OCI-LY1 (cell line): ENCODE data around the gene TAF7L.
"Not testable (repeated sequence)": the region's sequence is repeated elsewhere in the genome, so short reads cannot be mapped to it uniquely, and the experiment has no call there.

ENCODE experiments used
- H2AFZ ChIP-seq: fragments of 200-600 bp; sonication (generic), shearing (Covaris generic); 2 replicates; pipeline ENCODE4 v1.6.0; 2014; ENCODE audit warnings: antibody characterized with exemption, mild to moderate bottlenecking, low read length
- H3F3A ChIP-seq: fragments of 200-600 bp; sonication (generic), shearing (Covaris generic); 2 replicates; pipeline ENCODE4 v1.6.0; 2014; ENCODE audit warnings: mild to moderate bottlenecking, antibody characterized with exemption, low read length, moderate library complexity; ENCODE audit not compliant: insufficient read depth
- H3K27ac ChIP-seq: fragments of 200-600 bp; sonication (generic); 2 replicates; pipeline ENCODE4 v1.5.1; 2014; ENCODE audit warnings: low read length, mixed run types, mild to moderate bottlenecking, low read depth; ENCODE audit not compliant: poor library complexity, severe bottlenecking
- H3K27me3 ChIP-seq: fragments of 200-600 bp; sonication (generic); 2 replicates; pipeline ENCODE4 v1.6.0; 2014; ENCODE audit warnings: antibody characterized with exemption, mild to moderate bottlenecking, low read length, moderate library complexity; ENCODE audit not compliant: insufficient read depth
- H3K36me3 ChIP-seq: fragments of 200-600 bp; sonication (generic); 2 replicates; pipeline ENCODE4 v1.6.1; 2014; ENCODE audit warnings: mild to moderate bottlenecking, antibody characterized with exemption, low read length, moderate library complexity, mixed read lengths; ENCODE audit not compliant: insufficient read depth
- H3K4me1 ChIP-seq: fragments of 200-600 bp; sonication (generic); 2 replicates; pipeline ENCODE4 v1.5.1; 2014; ENCODE audit warnings: mild to moderate bottlenecking, low read length, moderate library complexity; ENCODE audit not compliant: insufficient read depth, severe bottlenecking
- H3K4me2 ChIP-seq: fragments of 200-600 bp; sonication (generic), shearing (Covaris generic); 2 replicates; pipeline ENCODE4 v1.6.1; 2014; ENCODE audit warnings: low read length
- H3K4me3 ChIP-seq: fragments of 200-600 bp; sonication (generic); 2 replicates; pipeline ENCODE4 v1.5.1; 2014; ENCODE audit warnings: low read length, low read depth, mild to moderate bottlenecking, mixed read lengths; ENCODE audit not compliant: poor library complexity, severe bottlenecking
- H3K79me2 ChIP-seq: fragments of 200-600 bp; shearing (Covaris generic); 2 replicates; pipeline ENCODE4 v1.6.1; 2016; ENCODE audit warnings: mixed run types, low read length, mixed read lengths; ENCODE audit not compliant: insufficient read depth
- H3K9ac ChIP-seq: fragments of 200-600 bp; sonication (generic), shearing (Covaris generic); 2 replicates; pipeline ENCODE4 v1.6.1; 2014; ENCODE audit warnings: mild to moderate bottlenecking, low read length, mixed read lengths
- H3K9me2 ChIP-seq: fragments of 200-600 bp; sonication (generic), shearing (Covaris generic); 2 replicates; pipeline ENCODE4 v1.6.1; 2014; ENCODE audit warnings: low read depth, mild to moderate bottlenecking, low read length, mixed read lengths
- H3K9me3 ChIP-seq: fragments of 200-600 bp; shearing (Covaris generic); 2 replicates; pipeline ENCODE4 v1.6.1; 2014; ENCODE audit warnings: low read length, mixed read lengths
- H4K20me1 ChIP-seq: fragments of 200-600 bp; sonication (generic), shearing (Covaris generic); 2 replicates; pipeline ENCODE4 v1.6.0; 2016; ENCODE audit warnings: mild to moderate bottlenecking, low read length; ENCODE audit not compliant: insufficient read depth
- CTCF ChIP-seq: fragments of 200-600 bp; sonication (generic), shearing (Covaris generic); IDR thresholded peaks from 2 replicates; pipeline ENCODE4 v1.5.1; 2017; ENCODE audit warnings: mild to moderate bottlenecking, antibody characterized with exemption, low read length, moderate library complexity, mixed read lengths
- EZH2 ChIP-seq: fragments of 200-600 bp; sonication (generic), shearing (Covaris generic); IDR thresholded peaks from 2 replicates; pipeline ENCODE4 v1.8.0; 2017; ENCODE audit warnings: borderline replicate concordance, mixed run types, mild to moderate bottlenecking, antibody characterized with exemption, low read length, moderate library complexity, mixed read lengths

Gene TAF7L

GRCh38 chrX:101303790-101304189, 12.7 kb upstream of the TAF7L start:
- Histone ChIP-seq H3K9ac (no peak overlapping the region), H3K27ac (no peak overlapping the region), H3K4me3 (no peak overlapping the region), H3K79me2 (no peaks in the 10 kb centered on the region), H2AFZ (no peak overlapping the region), H3K4me2 (no peak overlapping the region), H3K9me2 (no peaks in the 10 kb centered on the region), H3K9me3 (no peaks in the 10 kb centered on the region), H3K4me1 (no peaks in the 10 kb centered on the region), H4K20me1 (no peaks in the 10 kb centered on the region), H3F3A (no peaks in the 10 kb centered on the region), H3K27me3 (no peaks in the 10 kb centered on the region), H3K36me3 (no peaks in the 10 kb centered on the region)
- TF ChIP-seq EZH2 (no peak), CTCF (no peak)

GRCh38 chrX:101295603-101296002, 4.5 kb upstream of the TAF7L start:
- not testable (repeated sequence) for H3K27me3 ChIP-seq, H3F3A ChIP-seq, H2AFZ ChIP-seq, H3K9ac ChIP-seq, H3K9me3 ChIP-seq, H3K27ac ChIP-seq, H3K36me3 ChIP-seq, H3K4me1 ChIP-seq, H3K4me3 ChIP-seq, H3K79me2 ChIP-seq, H3K4me2 ChIP-seq, H4K20me1 ChIP-seq, H3K9me2 ChIP-seq

- TF ChIP-seq EZH2, result no peak
- peak; percentile 38; the same call in 1 of the 2 replicates for TF ChIP-seq CTCF
- H3K27ac ChIP-seq, result no peak overlapping the region
- H3K9me3 ChIP-seq, result no peaks in the 10 kb centered on the region
- H4K20me1 ChIP-seq, result no peaks in the 10 kb centered on the region
- H3K9ac ChIP-seq, result no peak overlapping the region
- no peaks in the 10 kb centered on the region for H3K9me2 ChIP-seq
- no peak overlapping the region for H2AFZ ChIP-seq
- no peak overlapping the region for H3K4me2 ChIP-seq
- H3K27me3 ChIP-seq, result no peaks in the 10 kb centered on the region
- no peaks in the 10 kb centered on the region for H3K4me1 ChIP-seq
- no peaks in the 10 kb centered on the region for H3K36me3 ChIP-seq
- no peaks in the 10 kb centered on the region for H3K79me2 ChIP-seq
- H3K4me3 ChIP-seq, result no peak overlapping the region
- H3F3A ChIP-seq, result no peaks in the 10 kb centered on the region
These were observed 3.7 kb downstream of the TAF7L start for GRCh38 chrX:101287402-101287801.

GRCh38 chrX:101276238-101276637, 14.9 kb downstream of the TAF7L start:
- no peaks in the 10 kb centered on the region for H3K27me3 ChIP-seq
- no peak overlapping the region for H2AFZ ChIP-seq

More at GRCh38 chrX:101276238-101276637, 14.9 kb downstream of the TAF7L start:
- Histone ChIP-seq H3K79me2 (no peaks in the 10 kb centered on the region), H3K9ac (no peak overlapping the region), H3K4me3 (no peak overlapping the region), H3K27ac (no peak overlapping the region), H4K20me1 (no peaks in the 10 kb centered on the region), H3K36me3 (no peaks in the 10 kb centered on the region), H3K4me2 (no peak overlapping the region), H3F3A (no peaks in the 10 kb centered on the region), H3K9me3 (no peaks in the 10 kb centered on the region), H3K4me1 (no peaks in the 10 kb centered on the region), H3K9me2 (no peaks in the 10 kb centered on the region)
- no peak for TF ChIP-seq CTCF
